Smooth muscle cell (in vitro differentiated cells): Measurements from ENCODE around the gene C1orf21. TPM values are rescaled to one million over a fixed set of nuclear protein-coding genes. Genes with fewer than 3 reads are reported as not detected.

Source experiments
- DNase-seq: peaks from one replicate; lab custom pipeline; 2025; ENCODE audit not compliant: unreplicated experiment; lab: John Stamatoyannopoulos, UW
- H2AFZ ChIP-seq: fragments of 200-600 bp; sonication (generic); 2 replicates; pipeline ENCODE4 v1.6.0; 2016; ENCODE audit warnings: antibody characterized with exemption, low read depth, mild to moderate bottlenecking
- H3F3A ChIP-seq: fragments of 200-600 bp; sonication (generic); 2 replicates; pipeline ENCODE4 v1.6.0; 2017; ENCODE audit warnings: antibody characterized with exemption, low read depth
- H3K27ac ChIP-seq: fragments of 200-600 bp; sonication (generic); 2 replicates; pipeline ENCODE4 v1.5.1; 2016; ENCODE audit warnings: low read depth, mild to moderate bottlenecking
- H3K27me3 ChIP-seq: fragments of 200-600 bp; sonication (generic); 2 replicates; pipeline ENCODE4 v1.6.1; 2016; ENCODE audit warnings: low read depth, mild to moderate bottlenecking
- H3K36me3 ChIP-seq: fragments of 200-600 bp; sonication (generic); 2 replicates; pipeline ENCODE4 v1.5.1; 2016; ENCODE audit warnings: low read depth
- H3K4me1 ChIP-seq: fragments of 200-600 bp; sonication (generic); 2 replicates; pipeline ENCODE4 v1.5.1; 2016; ENCODE audit warnings: low read depth
- H3K4me2 ChIP-seq: fragments of 200-600 bp; sonication (generic); 2 replicates; pipeline ENCODE4 v1.6.0; 2016; ENCODE audit warnings: mild to moderate bottlenecking
- H3K4me3 ChIP-seq: fragments of 200-600 bp; sonication (generic); 2 replicates; pipeline ENCODE4 v1.5.1; 2016; ENCODE audit warnings: mild to moderate bottlenecking
- H3K79me2 ChIP-seq: fragments of 200-600 bp; sonication (generic); 2 replicates; pipeline ENCODE4 v1.6.0; 2016; ENCODE audit warnings: low read depth, mild to moderate bottlenecking
- H3K9ac ChIP-seq: fragments of 200-600 bp; sonication (generic); 2 replicates; pipeline ENCODE4 v1.6.0; 2016; ENCODE audit warnings: low read depth
- H3K9me3 ChIP-seq: fragments of 200-600 bp; sonication (generic); replicated peaks from 2 replicates; pipeline ENCODE4 v1.5.1; 2016; ENCODE audit warnings: low read depth
- H4K20me1 ChIP-seq: fragments of 200-600 bp; sonication (generic); 2 replicates; pipeline ENCODE4 v1.6.0; 2016; ENCODE audit warnings: low read depth
- WGBS: methylation state at CpG from one replicate; pipeline ENCODE4 v1.1.7; 2016; ENCODE audit warnings: low lambda C conversion rate; 5-methylcytosine and 5-hydroxymethylcytosine counted together
- polyA plus RNA-seq: library from polyadenylated mRNA; unstranded; fragments of >200 nt; fragmentation: Nextera tagmentation; extraction: Ambion mirVana; gene quantifications from 2 replicates; pipeline ENCODE4 v1.2.1, GENCODE V29; 2016
- total RNA-seq: library from RNA; depleted of rRNA; stranded (reverse); fragments of >200 nt; gene quantifications from 2 replicates; pipeline ENCODE4 v1.2.3, GENCODE V29; 2014
- TF ChIP-seq, protein P1 (sequence below): fragments of 200-600 bp; sonication (generic); IDR thresholded peaks from 2 replicates; pipeline ENCODE4 v1.5.1; 2017; ENCODE audit warnings: borderline replicate concordance, mild to moderate bottlenecking, antibody characterized with exemption; ENCODE audit not compliant: insufficient read depth, poor library complexity, severe bottlenecking

The C1orf21 gene
- total and polyA plus RNA-seq, 2 experiments from 2014 or later, result 24.2 to 39.4 TPM

DNA sequence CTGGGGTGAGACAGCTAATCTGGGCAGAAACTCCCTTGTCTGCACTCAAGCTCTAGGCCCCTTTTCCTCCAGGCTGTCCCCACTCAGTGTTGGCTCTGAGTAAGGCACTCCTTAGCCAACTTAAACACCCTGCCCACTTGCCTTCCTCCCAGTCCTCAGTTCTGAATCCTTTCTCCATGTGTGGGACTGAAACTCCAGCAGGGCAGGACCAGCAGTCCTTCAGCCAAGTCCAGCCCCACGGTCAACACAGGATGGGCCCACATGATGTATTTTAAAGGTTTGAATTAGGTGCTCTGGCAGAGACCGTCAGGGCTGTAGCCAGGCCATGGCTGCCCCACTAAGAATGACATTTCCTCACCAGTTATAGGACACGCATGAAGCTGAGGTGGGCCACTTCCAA lies 260.0 kb downstream of the C1orf21 start:
- no peaks in the 10 kb centered on the region for H3F3A ChIP-seq
- 99% methylated on average over 3 of the region's 3 CpGs for WGBS
- no peak for DNase-seq
- TF ChIP-seq, protein P1, sequence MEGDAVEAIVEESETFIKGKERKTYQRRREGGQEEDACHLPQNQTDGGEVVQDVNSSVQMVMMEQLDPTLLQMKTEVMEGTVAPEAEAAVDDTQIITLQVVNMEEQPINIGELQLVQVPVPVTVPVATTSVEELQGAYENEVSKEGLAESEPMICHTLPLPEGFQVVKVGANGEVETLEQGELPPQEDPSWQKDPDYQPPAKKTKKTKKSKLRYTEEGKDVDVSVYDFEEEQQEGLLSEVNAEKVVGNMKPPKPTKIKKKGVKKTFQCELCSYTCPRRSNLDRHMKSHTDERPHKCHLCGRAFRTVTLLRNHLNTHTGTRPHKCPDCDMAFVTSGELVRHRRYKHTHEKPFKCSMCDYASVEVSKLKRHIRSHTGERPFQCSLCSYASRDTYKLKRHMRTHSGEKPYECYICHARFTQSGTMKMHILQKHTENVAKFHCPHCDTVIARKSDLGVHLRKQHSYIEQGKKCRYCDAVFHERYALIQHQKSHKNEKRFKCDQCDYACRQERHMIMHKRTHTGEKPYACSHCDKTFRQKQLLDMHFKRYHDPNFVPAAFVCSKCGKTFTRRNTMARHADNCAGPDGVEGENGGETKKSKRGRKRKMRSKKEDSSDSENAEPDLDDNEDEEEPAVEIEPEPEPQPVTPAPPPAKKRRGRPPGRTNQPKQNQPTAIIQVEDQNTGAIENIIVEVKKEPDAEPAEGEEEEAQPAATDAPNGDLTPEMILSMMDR, result no peak
- no peaks in the 10 kb centered on the region for H4K20me1 ChIP-seq
- no peak overlapping the region for H3K4me2 ChIP-seq
- no peaks in the 10 kb centered on the region for H3K27me3 ChIP-seq
- no peak overlapping the region for H3K4me3 ChIP-seq
- no peak overlapping the region for H3K9ac ChIP-seq
- H3K27ac ChIP-seq, result no peak overlapping the region
- H3K79me2 ChIP-seq, result no peaks in the 10 kb centered on the region
- no peak overlapping the region for H2AFZ ChIP-seq
- H3K36me3 ChIP-seq, result no peaks in the 10 kb centered on the region
- no peaks in the 10 kb centered on the region for H3K4me1 ChIP-seq
- H3K9me3 ChIP-seq, result no peaks in the 10 kb centered on the region

DNA sequence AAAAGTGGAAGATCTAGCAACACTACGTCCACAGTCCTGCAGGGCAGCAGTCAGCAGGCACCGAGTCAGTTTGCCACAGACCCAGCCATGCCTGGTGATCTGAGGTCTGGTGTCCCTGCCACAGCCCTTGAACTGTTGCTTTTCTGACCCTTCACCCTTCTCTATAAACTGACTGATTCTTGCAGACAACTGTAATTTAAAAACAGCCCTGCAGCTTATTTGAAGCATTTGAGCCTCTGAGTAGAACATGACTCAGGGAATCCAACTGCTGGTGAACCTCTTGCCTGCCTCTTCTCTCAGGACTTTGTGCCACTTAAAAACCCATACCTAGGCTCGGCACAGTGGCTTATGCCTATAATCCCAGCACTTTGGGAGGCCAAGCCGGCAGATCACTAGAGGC lies 260.6 kb downstream of the C1orf21 start:
- Histone ChIP-seq H3F3A (no peaks in the 10 kb centered on the region), H3K9me3 (no peaks in the 10 kb centered on the region), H3K4me3 (no peak overlapping the region), H3K9ac (no peak overlapping the region), H3K79me2 (no peaks in the 10 kb centered on the region), H3K36me3 (no peaks in the 10 kb centered on the region), H3K27me3 (no peaks in the 10 kb centered on the region), H3K27ac (no peak overlapping the region), H4K20me1 (no peaks in the 10 kb centered on the region), H3K4me2 (no peak overlapping the region), H3K4me1 (no peaks in the 10 kb centered on the region), H2AFZ (no peak overlapping the region)
- DNase-seq, result no peak
- WGBS, result 50% methylated on average over 4 of the region's 4 CpGs
- TF ChIP-seq, protein P1, result no peak

DNA sequence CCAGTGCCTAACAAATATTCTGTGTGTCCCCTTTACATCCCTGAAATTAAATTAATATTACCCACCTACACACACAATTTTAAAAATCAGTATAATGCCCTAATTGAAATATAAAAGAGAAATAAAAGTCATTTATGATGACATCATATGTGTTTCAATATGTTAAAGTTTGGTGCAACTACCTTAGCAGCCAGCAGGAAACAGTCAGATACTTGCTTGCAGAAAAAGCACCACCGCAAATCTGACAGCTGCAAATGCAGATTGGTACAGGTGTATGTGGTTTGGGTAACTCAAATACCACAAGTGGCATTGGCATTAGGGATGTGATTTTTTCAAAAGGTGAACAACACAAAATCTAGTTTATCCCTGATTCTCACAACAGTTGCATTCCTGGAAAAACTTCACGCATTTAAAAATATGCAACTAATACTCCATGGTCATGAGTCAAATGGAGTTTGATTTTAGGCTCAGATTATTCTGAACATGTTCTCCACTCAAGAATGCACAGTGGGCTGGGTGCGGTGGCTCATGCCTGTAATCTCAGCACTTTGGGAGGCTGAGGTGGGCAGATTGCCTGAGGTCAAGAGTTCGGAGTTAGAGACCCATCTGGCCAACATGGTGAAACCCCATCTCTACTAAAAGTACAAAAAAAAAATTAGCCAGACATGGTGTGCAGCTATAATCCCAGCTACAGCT lies 261.5 kb downstream of the C1orf21 start:
- Histone ChIP-seq H3K36me3 (no peaks in the 10 kb centered on the region), H3K27ac (no peak overlapping the region), H3K4me1 (no peaks in the 10 kb centered on the region), H3K4me2 (no peak overlapping the region), H2AFZ (no peak overlapping the region), H3K79me2 (no peaks in the 10 kb centered on the region), H3K27me3 (no peaks in the 10 kb centered on the region), H3K4me3 (no peak overlapping the region), H3K9me3 (no peaks in the 10 kb centered on the region), H3F3A (no peaks in the 10 kb centered on the region), H3K9ac (no peak overlapping the region), H4K20me1 (no peaks in the 10 kb centered on the region)
- TF ChIP-seq, protein P1, result no peak
- no peak for DNase-seq
- 91% methylated on average over 4 of the region's 4 CpGs for WGBS

DNA sequence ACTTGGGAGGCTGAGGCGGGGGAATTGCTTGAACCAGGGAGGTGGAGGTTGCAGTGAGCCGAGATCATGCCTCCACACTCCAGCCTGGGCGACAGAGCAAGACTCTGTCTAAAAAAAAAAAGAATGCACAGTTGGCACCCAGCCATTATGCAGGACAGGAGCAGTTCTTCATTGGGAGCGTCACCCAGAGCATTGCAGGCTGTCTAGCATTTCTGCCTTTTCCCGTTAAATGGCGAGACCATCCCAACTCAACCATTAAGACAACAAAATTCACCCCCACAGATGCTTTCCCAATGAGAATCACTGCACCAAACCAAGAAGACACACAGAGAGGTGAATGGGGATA lies 262.0 kb downstream of the C1orf21 start:
- no peak for DNase-seq
- no peak overlapping the region for H3K4me2 ChIP-seq
- H3K79me2 ChIP-seq, result no peaks in the 10 kb centered on the region
- no peaks in the 10 kb centered on the region for H3K9me3 ChIP-seq
- no peak overlapping the region for H3K4me3 ChIP-seq
- no peak overlapping the region for H3K27ac ChIP-seq
- H3F3A ChIP-seq, result no peaks in the 10 kb centered on the region
- H3K4me1 ChIP-seq, result no peaks in the 10 kb centered on the region
- H3K36me3 ChIP-seq, result no peaks in the 10 kb centered on the region
- no peaks in the 10 kb centered on the region for H4K20me1 ChIP-seq
- no peaks in the 10 kb centered on the region for H3K27me3 ChIP-seq
- TF ChIP-seq, protein P1, result no peak
- 93% methylated on average over 6 of the region's 6 CpGs for WGBS
- no peak overlapping the region for H2AFZ ChIP-seq
- no peak overlapping the region for H3K9ac ChIP-seq
